Left renal cortex interstitium (tissue), 4 donors: ENCODE results near the gene SHC4. TPM values are rescaled to one million over a fixed set of nuclear protein-coding genes. Genes with fewer than 3 reads are reported as not detected.

Experiments
- DNase-seq, 4 donors: peaks; one replicate each; pipeline ENCODE4 v3.0.0-alpha.2; 2013; ENCODE audit warnings: low read depth in 4 of 4, low spot score in 2 of 4, missing footprints in 1 of 4
- polyA plus RNA-seq, 4 donors: library from polyadenylated mRNA; unstranded; fragments of 120-200 nt; gene quantifications; one replicate each; pipeline ENCODE4 v1.2.1, GENCODE V29; 2013; ENCODE audit not compliant: insufficient read length in 4 of 4

SHC4 gene
- polyA plus RNA-seq, 4 donors, result 2.3 to 3.2 (median 2.7) TPM

DNA sequence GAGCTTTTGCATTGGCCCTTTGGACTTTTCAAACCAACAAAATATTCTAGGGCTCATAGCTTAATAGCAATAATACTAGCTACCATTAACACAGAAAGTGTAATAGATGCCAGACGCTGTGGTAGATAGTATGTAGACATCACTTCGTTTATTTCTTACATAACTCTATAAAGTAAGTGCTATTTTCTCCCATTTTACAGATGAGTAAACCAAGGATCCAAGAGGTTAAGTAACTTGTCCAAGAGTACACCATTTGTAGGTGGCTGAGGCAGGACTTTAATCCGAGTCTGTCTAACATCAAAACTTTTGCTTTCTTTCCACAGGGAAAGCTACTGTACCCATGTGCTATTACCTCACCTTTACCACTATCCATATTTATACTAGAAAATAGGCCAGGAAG is 73.8 kb downstream of the SHC4 start:
- no peak for DNase-seq

DNA sequence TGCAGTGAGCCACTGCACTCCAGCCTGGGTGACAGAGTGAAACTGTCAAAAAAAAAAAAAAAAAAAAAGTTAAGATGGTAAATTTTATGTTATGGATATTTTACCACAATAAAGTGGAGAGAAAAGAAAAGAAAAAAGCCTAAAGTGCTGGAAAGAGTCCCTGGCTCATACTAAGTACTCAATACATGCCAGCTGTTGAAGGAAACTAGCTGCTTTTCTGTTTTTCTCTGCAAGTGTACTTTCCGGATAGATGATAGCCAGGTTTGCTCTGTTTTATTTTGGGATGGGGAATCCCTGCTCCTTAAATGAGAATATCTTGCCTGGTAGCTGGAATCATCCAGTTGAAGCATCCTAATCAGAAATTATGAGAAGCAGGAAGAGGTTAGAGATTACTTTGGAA is 74.9 kb downstream of the SHC4 start:
- no peak for DNase-seq

DNA sequence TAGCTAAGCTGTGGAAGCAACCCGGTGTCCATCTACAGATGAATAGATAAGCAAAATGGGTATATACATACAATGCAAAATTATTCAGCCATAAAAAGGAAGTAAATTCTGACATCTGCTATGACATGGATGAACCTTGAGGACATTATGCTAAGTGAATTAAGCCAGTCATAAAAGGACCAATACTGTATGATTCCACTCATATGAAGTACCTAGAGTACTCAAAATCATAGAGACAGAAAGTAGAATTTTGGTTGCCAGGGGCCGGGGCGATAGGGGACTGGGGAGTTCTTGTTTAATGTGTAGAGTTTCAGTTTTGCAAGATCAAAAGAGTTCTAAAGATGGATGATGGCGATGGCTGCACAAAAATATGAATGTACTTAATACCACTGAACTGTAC is 75.5 kb downstream of the SHC4 start:
- no peak for DNase-seq

DNA sequence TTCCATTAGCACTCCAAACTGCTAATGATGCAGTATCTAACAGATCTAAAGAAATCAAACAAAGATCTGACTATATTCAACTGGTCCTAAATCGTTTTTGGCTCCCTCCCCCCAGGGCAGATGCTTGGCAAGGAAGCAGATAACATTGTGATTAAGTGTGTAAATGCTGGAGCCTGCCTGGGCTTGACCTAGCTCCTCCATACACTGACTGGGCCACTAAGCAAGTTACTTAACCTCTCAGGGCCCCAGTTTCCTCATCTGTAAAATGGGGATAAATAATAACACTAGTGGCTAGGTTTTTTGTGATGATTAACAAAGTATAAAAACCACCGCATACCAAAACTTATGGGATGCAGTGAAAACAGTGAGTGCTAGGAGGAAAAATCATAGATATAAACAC is 76.6 kb downstream of the SHC4 start:
- no peak for DNase-seq

DNA sequence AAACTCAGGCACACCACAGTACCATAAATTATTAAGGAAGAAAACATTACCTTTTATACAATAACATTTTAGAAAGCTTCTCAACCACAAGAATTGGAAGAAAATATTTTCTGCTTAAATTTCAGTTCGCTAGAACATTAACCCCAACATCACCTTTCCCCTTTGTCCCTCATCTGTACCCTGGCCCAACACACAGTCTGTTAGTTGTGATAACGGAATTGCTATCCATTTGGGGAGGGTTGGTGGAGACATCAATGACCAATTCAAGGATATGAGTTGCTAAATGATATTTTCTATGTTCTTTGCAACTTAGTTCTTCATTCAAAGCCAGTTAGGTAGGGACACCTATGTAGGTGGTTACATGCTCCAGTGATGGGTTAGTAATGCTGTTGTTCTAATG is 80.0 kb downstream of the SHC4 start:
- no peak for DNase-seq

DNA sequence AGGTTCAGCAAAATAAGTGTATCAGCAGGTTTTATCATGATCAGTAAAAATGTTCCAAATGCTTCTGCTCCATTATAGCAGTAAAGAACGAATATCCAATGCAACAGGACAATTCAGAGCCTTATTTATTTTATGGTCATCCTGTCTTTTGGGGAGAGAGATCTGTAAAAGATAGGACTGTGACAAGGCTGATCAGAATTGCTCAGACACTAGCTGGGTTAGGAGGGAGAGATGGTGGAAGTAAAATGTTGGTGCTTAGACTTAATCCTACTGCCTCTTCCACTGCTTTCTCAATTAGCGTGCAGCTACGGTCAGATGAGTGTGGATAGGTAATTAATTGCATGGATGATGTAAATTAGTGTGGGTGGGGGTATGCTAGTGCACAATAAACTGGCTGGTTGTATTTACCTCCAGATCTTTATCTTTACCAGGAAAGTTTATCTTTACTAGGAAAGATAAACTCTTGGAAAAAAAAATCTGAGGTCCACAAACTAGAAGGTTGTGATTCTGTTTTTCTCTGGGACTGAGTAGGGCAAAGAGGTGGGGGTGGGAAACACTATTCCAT is 83.6 kb downstream of the SHC4 start:
- no peak for DNase-seq

DNA sequence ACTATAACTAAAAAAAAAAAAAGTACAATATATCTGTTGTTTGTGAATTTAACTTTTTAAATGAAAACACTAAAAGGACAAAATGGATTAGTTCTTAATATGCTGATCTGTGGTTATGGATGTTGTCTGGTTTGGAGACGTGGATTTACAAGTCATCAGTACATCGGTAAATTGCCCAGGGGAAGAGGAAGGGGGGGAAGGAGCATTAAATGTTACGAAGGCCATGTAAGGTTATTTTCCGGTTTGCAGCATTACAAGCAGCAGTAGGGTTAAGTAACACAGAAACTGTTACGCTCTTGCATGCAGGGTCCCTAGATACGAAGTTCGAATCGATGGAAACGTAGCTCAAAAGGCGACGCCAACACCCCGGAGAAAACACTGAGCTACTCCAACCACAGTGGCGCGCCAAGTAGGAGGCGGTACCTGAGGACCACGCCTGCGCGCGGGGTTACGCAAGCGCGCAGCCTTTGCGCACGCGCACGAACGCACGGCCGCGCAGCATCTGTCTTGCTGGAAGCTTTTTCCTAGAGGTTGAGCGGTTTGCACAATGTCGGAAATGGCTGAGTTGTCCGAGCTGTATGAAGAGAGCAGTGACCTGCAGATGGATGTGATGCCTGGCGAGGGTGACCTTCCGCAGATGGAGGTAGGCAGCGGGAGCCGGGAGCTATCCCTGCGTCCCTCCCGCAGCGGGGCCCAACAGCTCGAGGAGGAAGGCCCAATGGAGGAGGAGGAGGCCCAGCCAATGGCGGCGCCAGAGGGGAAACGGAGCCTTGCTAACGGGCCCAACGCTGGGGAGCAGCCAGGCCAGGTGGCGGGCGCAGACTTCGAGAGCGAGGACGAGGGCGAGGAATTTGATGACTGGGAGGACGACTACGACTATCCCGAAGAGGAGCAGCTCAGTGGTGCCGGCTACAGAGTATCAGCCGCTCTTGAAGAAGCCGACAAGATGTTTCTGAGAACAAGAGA is 85.8 kb downstream of the SHC4 start, which contains the start of gene EID1:
Gene EID1 (plus strand): TSS at position 505 of the 966 bp plus-strand sequence. CDS start 43 bp downstream, at position 548.
- DNase-seq, result peak; percentile 93 to 96 (median 94)

DNA sequence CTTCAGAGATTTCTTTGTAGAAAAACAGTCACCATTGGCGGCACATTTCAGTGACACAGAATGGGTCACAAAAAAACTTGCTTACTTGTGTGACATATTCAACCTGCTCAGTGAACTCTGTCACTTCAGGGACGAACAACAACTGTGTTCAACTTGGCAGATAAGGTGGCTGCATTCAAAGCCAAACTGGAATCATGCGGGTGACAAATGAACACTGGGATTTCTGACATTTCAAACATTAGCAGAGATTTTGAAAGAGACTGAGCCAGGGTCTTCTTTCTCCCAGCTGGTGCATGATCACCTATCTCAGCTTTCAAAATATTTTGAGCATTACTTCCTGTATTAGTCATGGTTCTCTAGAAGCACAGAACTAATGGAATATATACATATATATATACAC is 87.7 kb downstream of the SHC4 start:
- DNase-seq, result no peak

DNA sequence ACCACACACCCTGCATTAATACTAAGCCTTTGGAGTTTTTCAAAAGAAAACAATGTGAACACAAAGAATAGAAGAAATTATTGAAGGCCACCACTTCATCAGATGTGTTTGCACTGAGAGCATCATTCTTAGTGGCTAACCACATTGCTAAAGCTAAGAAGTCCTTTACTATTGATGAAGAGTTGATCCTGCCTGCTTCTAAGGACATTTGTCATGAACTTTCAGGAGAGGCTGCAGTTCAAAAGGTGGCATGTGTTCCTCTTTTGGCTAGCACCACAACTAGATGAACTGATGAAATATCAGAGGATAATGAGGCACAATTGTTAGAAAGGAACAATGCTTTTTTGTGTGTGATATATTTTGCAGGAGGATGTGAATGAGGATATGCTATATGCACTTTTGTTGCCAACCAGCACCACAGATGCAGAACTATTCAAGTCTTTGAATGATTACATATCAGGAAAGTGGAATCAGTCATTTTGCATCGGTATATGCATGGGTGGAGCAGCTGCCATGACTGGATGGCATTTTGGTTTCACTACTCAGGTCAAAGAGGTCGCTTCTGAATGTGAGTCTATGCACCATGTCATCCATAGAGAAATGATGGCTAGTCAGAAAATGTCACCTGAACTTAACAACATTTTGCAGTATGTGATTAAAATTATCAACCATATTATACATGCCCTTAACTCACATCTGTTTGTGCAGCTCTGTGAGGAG is 88.3 kb downstream of the SHC4 start:
- no peak for DNase-seq

DNA sequence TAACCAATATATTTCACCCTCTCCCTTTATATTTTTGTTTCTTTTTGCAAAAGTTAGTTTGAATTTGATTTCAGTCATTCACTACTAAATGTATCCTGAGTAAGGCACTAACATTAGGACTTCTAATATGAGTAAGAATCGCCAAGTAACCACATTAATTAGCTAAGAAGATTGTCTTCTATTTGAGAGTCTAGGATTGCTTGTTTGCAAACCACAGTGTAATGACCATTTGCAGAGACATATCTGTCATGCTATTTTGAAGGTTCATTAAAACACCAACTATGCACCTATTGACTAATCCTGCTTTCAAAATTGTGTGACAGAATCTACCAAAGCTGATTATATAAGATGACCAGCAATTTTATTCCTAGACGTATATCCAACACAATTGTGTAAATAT is 91.1 kb downstream of the SHC4 start:
- no peak for DNase-seq

DNA sequence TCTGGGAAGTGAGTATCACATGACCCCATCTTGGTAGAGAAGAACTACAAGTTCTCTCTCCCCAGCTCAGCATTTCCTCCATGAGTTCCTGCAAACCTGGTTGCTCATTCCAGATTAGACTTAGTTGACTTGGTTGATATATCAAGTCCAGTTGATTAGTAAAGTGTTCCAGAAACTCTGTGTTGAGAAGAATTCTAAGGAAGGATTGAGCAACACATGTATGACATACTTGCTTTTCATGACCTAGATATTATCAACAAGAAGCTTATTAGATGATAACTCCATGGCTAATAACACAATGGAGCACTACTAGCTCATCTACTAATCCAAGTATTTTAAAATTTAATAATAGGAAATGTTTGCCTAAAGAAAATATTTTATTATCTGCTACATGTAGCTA is 92.2 kb downstream of the SHC4 start:
- DNase-seq, result no peak

DNA sequence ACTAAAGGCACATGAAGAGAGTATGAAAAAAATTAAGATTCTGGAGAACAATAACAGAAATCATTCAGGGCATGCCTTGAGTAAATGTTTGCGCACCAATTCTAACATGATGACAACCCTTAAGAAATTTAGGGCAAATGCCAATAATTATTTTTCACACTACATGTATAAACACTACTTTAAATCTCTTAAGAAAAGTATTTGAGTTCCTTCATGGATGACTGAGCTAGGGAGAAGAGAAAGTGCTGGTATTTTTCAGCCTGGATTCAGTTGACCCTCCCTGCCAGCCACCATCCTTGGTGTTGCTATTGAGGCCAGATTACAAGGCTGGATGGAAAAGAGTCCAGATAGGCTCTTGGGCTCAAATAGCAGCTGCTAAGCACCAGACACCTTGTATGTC is 93.8 kb downstream of the SHC4 start:
- DNase-seq, result no peak

DNA sequence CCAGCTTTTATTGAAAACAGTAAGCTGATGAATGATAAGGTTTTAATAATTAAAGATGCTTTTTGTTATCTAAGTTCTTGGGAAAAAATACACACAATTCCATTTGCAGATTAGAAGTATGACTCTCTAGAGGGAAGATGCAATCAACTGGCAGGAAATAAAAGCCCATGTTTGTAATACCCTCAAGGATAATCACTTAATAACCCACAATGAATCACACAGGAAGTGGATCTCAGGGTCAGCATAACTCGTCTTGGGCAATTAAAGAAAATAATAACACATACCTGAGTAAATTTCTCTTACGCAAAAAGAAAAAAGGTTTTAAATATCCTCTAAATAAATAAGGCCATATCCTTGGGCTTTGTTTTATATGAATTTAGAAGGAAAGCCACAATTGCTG is 95.2 kb downstream of the SHC4 start:
- DNase-seq, result no peak

DNA sequence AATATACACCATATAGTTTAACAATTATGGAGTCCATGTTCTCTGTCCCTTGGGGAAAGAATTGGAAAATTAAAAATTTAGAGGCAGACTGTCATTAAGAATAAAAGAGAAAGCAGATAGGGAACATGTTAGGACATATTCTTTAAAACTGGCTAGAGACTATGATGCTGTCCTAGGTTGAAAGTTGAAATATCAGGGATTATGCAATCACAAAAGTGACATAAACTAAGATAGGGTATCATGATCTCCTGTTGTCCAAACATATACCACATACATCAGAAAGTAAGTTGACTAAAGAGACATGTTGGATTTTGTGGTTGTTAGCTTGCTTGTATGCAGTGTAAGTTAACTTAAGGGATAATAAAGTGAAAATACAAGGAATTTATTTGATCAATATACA is 95.7 kb downstream of the SHC4 start:
- no peak for DNase-seq

DNA sequence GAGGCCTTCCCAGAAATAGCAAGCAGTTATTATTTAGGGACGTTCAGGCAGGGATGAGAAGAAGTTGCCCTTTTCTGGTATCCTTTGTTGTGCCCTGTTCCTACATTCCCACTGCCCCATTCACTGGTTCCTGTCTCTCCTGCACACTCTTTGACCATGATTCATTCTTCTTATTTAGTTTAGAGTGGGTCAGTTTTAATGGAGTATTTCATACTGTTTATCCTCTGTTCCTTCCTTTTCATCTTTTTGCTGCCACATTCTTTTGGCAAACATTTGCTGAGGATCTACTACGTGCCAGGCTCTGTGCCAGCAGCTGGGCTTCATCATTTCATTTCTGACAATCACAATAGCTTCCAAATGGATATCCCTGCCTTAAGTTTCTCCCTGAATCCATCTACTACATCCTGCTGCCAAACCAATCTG is 97.6 kb downstream of the SHC4 start:
- no peak for DNase-seq

DNA sequence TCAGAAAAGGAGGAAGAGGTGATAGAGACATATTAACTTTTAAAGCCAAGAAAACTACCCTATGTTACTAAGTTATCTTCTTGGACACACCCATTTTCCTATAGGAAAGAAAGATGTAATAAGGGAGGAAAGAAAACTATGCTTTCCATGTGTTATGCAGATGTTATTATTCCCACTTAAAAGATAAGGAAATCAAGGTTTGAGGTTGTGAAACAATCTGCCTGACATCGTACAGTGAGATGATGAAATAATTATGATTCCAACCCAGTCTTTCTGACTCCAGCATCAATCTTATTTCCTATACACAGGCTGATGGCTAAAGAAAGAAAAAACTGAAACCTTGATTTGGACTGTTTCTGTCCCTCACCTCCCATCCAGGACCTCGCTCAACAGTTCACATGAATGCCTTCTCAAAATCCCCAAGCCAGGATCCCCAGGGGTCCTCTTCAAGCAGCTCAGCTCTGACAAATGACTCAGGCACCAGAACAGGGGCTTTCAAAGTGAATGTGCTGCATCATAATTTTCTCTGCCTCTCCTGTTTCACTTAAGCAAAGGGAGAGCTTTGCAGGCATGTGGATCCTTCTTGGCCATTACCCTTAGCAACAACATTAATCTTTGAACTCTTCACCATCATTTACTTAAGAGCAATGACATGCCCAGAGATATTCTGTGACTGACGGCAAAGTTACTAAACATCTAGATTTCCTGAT is 98.2 kb downstream of the SHC4 start:
- DNase-seq, result no peak

DNA sequence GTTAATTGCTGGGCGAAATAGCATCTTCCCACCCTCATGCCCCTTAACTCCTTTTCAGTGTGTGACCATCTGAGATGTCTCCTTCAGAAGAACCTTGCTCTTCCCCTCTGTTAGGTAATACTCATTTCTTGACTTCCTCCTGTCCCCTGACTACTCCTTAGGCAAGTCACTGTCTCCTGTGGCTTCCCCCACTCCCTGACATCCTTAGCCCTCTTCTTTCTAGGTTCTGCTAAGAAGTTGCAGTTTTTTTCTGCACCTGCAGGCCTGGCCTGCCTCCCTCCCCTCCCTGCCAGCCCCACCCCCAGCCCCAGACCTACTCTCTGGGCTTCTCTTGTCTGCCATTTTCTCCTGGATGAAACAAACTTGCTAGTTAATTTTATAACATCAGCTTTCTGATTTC is 101.0 kb downstream of the SHC4 start:
- DNase-seq, result no peak

DNA sequence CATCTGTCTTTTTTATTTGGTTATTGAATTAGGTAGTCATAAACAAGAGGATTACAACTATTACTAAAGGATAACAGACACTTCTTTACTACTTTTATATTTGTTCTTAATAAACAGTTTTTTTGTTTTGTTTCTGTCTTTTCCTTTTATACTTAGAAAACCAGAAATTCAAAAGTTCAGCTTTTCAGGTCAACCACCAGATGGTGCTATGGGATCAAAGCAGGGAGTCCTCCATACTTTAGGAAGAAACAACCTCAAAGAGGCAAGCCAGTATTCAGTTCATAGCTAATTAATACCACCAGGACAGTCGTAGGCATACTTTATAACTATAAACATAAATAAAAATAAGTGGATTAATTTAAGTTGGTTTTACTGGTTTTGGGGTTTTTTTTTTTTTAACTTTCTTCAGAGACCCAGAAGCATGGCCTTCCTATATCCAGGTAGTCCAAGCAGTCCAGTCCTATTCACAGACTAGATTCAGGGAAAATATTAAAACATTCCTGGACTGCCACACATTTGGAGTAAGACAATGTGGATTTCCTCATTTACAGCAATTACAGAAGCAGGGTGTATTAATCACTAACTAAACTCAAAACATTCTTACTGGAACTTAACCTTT is 101.8 kb downstream of the SHC4 start:
- peak in 1 of 4 donors; percentile 48 for DNase-seq

DNA sequence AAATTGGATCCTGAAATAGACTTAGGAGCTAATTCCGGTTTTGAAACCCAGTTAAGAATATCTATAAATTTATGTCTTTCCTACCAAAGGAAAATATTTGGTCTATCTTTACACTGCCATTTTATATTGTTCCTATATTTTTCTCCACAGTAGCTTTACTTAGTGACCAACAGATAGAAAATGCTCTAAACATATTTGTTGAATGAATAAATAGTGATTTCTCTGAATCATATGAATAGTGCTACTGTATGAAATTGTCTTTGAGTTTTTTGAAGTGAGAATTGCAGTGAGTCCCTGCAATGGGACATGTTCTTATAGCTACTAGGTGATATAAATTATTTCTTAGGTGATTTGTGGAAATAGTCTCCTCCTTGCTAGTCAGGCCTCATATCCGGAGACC is 104.3 kb downstream of the SHC4 start:
- DNase-seq, result no peak

DNA sequence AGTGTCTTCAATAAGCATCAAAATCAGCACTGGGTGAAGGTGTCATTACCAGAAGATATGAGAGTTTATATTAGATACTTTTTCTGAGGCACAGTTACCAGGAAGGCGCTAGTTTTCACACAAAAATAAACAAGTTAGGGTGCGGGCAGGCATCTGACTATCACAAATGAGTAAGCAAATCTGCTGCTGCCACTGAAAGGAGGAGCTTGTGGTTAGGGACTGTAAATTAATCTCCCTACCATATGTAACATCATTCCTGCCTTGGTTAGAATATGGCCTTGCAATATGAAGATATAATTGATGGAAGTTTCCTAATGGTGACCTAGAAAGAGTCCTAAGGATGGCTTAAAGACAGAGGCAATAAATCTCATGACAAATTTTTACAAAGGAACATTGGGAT is 105.3 kb downstream of the SHC4 start:
- DNase-seq, result no peak
